NCI-H2107 treated with DMSO at 0.1 percent for 48 hours (cell line): Measurements from ENCODE around the gene ATP6V1E1.
"Not testable (repeated sequence)": the region's sequence is repeated elsewhere in the genome, so short reads cannot be mapped to it uniquely, and the experiment has no call there.

ENCODE experiments used
- DNase-seq: peaks from one replicate; lab custom pipeline; 2025; ENCODE audit not compliant: unreplicated experiment; lab: John Stamatoyannopoulos, UW

Gene ATP6V1E1

DNA sequence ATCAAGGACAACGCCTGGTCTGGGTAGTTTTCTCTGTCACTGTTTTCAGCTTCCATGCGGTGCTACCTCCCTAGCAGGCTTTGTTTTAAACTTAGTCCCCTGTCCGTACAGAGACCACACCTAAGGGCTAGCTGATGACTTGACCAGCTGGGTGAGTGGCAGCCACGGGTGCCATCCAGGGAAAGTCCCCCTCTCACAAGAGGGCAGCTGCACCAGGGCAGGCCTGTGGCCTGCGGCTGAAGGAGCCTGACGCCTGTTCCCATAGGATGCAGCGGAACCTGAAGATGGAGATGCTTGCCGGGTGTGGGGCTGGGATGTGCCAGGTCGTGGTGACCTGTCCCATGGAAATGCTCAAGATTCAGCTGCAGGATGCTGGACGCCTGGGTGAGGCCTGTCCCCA lies 45.4 kb downstream of the ATP6V1E1 start:
- no peak for DNase-seq

DNA sequence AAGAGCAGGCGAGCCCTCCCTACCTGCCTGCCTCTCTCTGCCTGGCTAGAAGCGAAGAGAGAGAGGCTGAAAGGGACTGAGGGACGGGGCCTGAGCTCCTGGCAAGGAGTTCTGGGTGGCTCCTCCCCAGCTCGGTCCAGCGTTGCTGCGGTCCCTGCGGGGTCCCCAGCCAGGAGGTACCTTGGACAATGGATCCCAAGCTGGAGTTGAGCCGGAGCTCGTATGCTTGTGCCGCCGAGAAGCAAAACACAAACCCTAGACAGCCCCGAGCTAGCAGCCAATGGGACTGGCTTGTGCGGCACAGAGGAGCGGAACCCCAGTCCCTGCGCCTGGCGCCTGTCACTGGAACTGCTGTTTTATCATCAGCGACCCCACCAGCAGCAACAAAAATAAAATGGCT lies 46.9 kb downstream of the ATP6V1E1 start:
- no peak for DNase-seq

DNA sequence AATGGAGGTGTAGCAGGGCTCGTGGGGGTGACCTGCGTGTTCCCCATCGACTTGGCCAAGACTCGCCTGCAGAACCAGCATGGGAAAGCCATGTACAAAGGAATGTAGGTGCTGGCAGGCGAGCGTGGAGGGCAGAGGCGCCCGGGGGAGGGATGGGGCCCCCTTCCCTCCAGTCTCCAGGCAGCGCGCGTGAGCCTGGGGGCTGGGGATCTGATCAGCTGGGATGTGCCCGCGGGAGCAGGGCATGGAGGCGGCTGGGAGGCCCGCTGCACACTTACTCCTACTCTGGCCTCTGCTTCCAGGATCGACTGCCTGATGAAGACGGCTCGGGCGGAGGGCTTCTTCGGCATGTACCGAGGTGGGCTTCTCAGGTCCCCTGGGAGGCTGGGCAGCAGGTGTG lies 47.5 kb downstream of the ATP6V1E1 start:
- DNase-seq: no peak

- no peak for DNase-seq
These were observed 48.0 kb downstream of the ATP6V1E1 start for GRCh38 chr22:17580441-17581031.

GRCh38 chr22:17579535-17579981 lies 49.0 kb downstream of the ATP6V1E1 start:
- DNase-seq: no peak

DNA sequence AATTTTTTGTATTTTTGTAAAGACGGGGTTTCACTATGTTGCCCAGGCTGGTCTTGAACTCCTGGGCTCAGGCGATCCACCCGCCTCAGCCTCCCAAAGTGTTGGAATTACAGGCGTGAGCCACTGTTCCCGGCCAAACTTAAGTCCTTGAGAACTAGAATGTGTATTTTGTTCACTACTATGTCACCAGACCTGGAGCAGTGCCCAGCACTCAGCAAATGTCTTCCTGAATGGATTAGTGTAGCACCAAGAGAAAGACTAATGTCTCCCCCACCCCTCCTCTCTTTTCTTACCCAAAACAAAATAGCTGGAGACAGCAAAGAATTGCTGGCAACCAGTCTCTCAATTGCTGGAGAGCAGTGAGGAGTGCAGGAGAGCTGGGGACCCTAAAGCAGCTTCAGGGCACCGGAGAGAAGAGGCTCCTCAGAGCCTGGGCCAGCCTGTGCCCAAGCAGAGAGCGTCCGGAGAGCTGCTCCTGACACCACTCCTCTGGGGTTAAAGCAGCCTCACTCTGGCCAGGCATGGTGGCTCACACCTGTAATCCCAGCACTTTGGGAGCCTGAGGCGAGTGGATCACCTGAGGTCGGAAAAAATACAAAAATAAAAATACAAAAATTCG lies 50.3 kb downstream of the ATP6V1E1 start:
- DNase-seq: no peak

DNA sequence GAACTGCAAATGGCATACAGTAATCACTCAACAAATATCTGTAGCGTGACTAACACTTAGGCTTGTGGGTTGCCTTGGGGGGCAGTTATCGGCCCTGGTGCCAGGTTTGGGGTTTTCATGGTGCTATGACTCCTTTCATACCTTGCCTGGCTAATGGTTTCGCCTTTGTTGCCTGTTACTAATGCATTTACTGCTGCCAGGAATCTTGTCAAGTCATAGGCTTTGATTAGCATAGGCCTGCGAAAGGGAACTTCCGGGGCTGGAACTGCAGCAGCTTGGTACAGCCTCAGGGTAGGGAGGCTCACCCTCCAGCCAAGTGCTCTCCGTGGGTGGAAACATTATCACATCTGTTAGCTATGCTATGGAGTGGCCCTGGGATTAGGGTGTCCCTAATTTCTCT lies 52.1 kb downstream of the ATP6V1E1 start:
- DNase-seq: peak; percentile 62

DNA sequence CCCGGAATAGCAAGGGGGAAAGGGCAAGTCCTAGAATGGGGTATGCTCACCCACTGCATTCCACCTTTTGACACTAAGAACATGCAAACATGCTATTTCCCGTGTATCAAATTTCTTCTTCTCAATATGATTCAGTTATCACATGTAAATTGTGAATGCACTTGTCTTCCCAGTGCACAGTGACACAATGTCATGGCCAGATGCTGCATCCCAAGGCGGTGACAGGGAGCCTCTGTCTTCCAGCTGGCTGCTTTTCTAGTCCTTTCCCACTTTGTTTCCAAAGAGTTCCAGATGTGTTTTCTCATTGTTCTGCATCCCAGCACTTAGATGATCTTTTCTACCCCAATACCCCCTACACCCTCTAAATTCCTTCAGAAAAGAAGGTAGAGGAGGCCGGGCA lies 52.9 kb downstream of the ATP6V1E1 start:
- DNase-seq: no peak

DNA sequence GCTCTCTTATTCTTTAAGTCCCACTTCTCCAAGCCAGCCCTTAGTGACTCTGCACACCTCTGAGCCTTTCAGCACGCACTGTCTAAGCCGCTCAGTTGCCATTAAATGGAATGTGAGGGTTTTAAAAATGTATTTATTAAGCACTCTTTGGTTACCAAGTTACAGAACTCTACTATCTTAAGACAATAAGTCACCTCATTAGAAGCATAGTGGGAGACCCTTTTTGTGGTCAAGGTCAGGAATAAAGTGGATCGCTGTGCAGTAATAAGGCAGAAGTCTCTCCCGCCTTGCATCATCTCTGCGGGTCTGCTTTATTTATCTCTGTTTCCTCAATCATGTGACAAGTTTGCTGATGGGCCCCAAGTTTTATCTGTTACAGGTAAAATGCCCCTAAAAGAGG lies 53.4 kb downstream of the ATP6V1E1 start:
- no peak for DNase-seq

DNA sequence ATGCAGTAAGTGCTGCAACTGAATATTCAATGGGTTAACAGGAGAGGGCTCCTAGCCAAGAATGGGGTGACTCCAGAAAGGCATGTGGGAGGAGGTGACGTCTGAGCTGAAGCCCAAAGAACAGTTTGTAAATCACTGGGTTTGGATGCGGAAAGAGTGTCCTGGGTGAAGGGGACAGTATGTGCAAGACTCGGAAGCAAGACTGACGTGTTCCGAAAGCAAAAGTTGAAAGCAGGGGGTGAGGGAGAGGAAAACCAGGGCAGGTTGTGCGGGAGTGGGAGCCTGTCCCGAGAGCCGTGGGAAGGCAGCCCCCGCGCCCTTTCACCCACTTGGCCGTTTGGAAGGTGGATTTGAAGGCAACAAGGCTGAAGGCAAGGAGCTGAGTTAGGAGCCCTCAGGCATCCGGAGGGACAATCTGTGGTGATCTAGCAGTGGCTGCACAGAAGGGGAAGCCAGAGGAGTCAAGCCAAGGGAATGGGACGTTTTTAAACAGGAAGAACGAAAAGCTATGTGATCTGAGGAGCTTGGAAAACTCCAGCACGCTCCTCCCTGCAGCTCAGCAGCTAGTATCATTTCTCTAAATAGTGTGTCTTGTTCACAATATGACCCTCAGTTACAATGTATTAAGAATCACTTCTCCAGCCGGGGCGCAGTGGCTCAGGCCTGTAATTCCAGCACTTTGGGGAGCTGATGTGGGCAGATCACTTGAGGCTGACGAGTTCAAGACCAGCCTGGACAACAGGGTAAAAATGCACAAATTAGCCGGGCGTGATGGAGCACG lies 57.5 kb downstream of the ATP6V1E1 start:
- no peak for DNase-seq

- no peak for DNase-seq
These were observed 58.5 kb downstream of the ATP6V1E1 start for GRCh38 chr22:17569971-17570511.

DNA sequence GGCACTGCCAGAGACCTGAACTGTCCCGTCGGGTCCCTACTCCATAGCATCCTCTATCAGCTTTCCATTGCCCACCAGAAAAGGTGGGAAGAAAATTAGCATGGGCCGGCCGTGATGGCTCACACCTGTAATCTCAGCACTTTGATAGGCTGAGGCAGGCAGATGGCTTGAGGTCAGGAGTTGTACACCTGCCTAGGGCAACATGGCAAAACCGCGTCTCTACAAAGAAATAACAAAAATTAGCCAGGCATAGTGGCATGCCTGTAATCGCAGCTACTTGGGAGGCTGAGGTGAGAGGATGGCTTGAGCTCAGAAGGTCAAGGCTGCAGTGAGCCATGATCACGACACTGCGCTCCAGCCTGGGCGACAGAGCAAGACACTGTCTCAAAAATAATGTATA lies 61.8 kb downstream of the ATP6V1E1 start:
- no peak for DNase-seq

- not testable (repeated sequence) for DNase-seq
These were observed 62.4 kb downstream of the ATP6V1E1 start for GRCh38 chr22:17566016-17566687.

- no peak for DNase-seq
These were observed 64.6 kb downstream of the ATP6V1E1 start for GRCh38 chr22:17563936-17564391.

GRCh38 chr22:17562906-17563870 lies 65.4 kb downstream of the ATP6V1E1 start, which contains the start of gene SLC25A18:
Gene SLC25A18 (plus strand): TSS chr22:17563498. CDS start chr22:17579945, 16,447 bp downstream.
- DNase-seq: no peak

GRCh38 chr22:17559188-17559587 lies 69.4 kb downstream of the ATP6V1E1 start:
- DNase-seq: no peak

DNA sequence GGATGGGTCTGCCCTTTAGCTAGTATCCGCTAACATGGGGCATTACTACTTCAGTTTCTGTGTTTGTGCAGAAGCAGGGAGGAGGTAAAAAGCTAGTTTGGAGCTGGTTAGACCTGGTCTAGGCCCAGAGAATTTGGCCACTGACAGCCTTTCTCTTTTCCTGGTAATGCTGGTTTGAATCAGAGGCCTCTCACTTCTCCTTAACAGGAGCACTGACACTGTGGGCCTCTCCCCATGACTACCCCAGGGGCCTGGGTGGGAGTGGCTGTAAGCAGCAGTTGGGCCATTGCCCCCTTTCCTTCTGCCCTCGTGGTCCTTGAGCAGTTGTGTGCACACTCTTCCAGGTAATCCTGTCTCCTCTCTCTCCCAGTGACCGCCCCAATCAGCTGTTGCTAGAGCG lies 73.7 kb downstream of the ATP6V1E1 start:
- no peak for DNase-seq

DNA sequence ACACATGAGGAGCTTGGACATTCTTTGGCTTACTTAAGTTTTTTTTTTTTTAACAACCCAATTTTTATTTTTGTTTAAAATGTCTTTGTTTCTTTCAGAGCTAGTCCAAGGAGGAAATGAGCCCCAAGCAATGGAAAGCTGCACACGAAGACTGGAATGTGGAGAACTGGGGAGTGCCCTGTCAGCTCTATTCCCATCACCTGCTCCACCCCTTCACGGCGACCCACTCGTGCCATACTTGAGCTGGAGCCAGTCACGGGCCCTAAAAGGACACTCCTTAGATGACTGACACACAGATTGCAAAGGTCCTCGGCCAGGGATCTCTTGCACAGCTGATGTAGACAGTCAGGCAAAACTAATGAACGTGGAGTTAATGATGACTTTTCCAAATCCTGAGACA lies 75.8 kb downstream of the ATP6V1E1 start:
- DNase-seq: no peak

DNA sequence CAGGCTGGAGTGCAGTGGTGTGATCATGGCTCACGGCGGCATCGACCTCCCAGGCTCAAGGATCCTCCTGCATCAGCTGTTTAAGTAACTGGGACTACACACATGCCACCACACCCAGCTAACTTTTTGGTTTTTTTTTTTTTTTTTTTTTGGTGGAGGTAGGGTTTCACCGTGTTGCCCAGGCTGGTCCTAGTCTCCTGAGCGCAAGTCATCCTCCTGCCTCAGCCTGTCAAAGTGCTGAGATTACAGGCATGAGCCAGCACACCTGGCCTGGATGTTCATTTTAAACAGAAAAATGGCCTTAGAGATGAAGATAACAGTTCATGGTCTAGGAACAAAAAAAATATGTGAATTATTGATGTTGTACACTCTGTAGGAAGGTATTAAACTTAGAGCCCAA lies 78.9 kb downstream of the ATP6V1E1 start:
- DNase-seq: no peak

DNA sequence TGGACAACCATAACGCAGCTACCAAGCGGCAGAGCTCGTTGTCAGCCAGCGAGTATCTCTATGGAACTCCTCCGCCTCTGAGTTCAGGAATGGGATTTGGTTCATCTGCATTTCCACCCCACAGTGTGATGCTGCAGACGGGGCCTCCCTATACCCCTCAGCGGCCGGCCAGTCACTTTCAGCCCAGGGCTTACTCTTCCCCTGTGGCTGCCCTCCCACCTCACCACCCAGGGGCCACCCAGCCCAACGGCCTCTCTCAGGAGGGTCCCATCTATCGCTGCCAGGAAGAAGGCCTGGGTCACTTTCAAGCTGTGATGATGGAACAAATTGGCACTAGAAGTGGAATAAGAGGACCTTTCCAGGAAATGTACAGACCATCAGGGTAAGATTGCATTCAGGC lies 79.4 kb downstream of the ATP6V1E1 start:
- no peak for DNase-seq
